HepG2 (cell line): ENCODE results near the gene SERAC1. TPM values are rescaled to one million over a fixed set of nuclear protein-coding genes. Genes with fewer than 3 reads are reported as not detected.

ENCODE experiments used
- ADNP ChIP-seq: sonication (generic); formaldehyde crosslinking; IDR thresholded peaks from 2 replicates; pipeline ENCODE4 v1.4.0; 2020; ENCODE audit warnings: missing genetic modification reagents
- ARID2 ChIP-seq: sonication (generic); formaldehyde crosslinking; IDR thresholded peaks from 2 replicates; pipeline ENCODE4 v1.8.1; 2022; ENCODE audit warnings: mild to moderate bottlenecking, missing genetic modification reagents, borderline replicate concordance
- ELF3 ChIP-seq: IDR thresholded peaks from 2 replicates; pipeline ENCODE4 v1.6.1; 2016; ENCODE audit warnings: missing genetic modification reagents, missing compliant biosample characterization
- KLF16 ChIP-seq, 2 experiments: sonication (generic) in 1 of 2; formaldehyde crosslinking in 1 of 2; IDR thresholded peaks; 2 replicates each; pipeline versions ENCODE4 v1.6.1 to v1.8.0; 2016 to 2023; ENCODE audit warnings: missing genetic modification reagents in 2 of 2, missing compliant biosample characterization in 1 of 2
- SOX6 ChIP-seq, 2 experiments: fragments of 450-650 bp in 1 of 2; sonication (generic) in 1 of 2; formaldehyde crosslinking in 1 of 2; IDR thresholded peaks; 2 replicates each; pipeline versions ENCODE4 v1.4.0 to v1.6.1; 2017 to 2020; ENCODE audit warnings: antibody characterized with exemption in 1 of 2, mild to moderate bottlenecking in 1 of 2, missing genetic modification reagents in 1 of 2
- STAT6 ChIP-seq: sonication (generic); formaldehyde crosslinking; IDR thresholded peaks from 2 replicates; pipeline ENCODE4 v1.4.0; 2020; ENCODE audit warnings: missing genetic modification reagents, mild to moderate bottlenecking, borderline replicate concordance
- ZBTB42 ChIP-seq: sonication (generic); formaldehyde crosslinking; IDR thresholded peaks from 2 replicates; pipeline ENCODE4 v1.5.0; 2020; ENCODE audit warnings: mild to moderate bottlenecking, missing genetic modification reagents
- ZGPAT ChIP-seq: IDR thresholded peaks from 2 replicates; pipeline ENCODE4 v1.6.1; 2016; ENCODE audit warnings: mild to moderate bottlenecking
- ZNF274 ChIP-seq: sonication (generic); formaldehyde crosslinking; IDR thresholded peaks from 2 replicates; pipeline ENCODE4 v1.5.1; 2020; ENCODE audit warnings: mild to moderate bottlenecking, missing genetic modification reagents
- ZNF414 ChIP-seq: sonication (generic); formaldehyde crosslinking; IDR thresholded peaks from 2 replicates; pipeline ENCODE4 v1.5.0; 2020; ENCODE audit warnings: missing genetic modification reagents
- ZNF740 ChIP-seq: sonication (generic); formaldehyde crosslinking; IDR thresholded peaks from 2 replicates; pipeline ENCODE4 v1.4.0; 2020; ENCODE audit warnings: missing genetic modification reagents
- ZNF772 ChIP-seq: sonication (generic); formaldehyde crosslinking; IDR thresholded peaks from 2 replicates; pipeline ENCODE4 v1.5.0; 2020; ENCODE audit warnings: mild to moderate bottlenecking, missing genetic modification reagents
- polyA plus RNA-seq, 8 experiments: library from polyadenylated mRNA; depleted of rRNA in 3 of 8; stranded (reverse) in 7 of 8; unstranded in 1 of 8; fragments of >200 nt; fragmentation: Illumina TruSeq in 4 of 8; extraction: Trizol in 4 of 8; gene quantifications; 2 replicates each; pipeline versions ENCODE4 v1.2.1 to v1.2.3, GENCODE V29; 2011 to 2016; ENCODE audit warnings: low read depth in 4 of 8, missing spikeins in 1 of 8, mixed read lengths in 1 of 8; ENCODE audit not compliant: insufficient read depth in 1 of 8
- total RNA-seq, 5 experiments: library from RNA; depleted of rRNA; stranded (reverse); fragments of >200 nt; fragmentation: Illumina TruSeq; extraction: Trizol; gene quantifications; 2 replicates each; pipeline ENCODE4 v1.2.3, GENCODE V29; 2016; ENCODE audit warnings: low read depth in 1 of 5
- TF ChIP-seq, protein P1 (sequence below): sonication (generic); formaldehyde crosslinking; IDR thresholded peaks from 2 replicates; pipeline ENCODE4 v1.4.0; 2020; ENCODE audit warnings: mild to moderate bottlenecking, missing genetic modification reagents

SERAC1 gene
- total and polyA plus RNA-seq, 2 of the 13 experiments (the other 11 are each of a cell fraction or from before 2014, with no cell fraction given) = 4.5 to 8.1 TPM

GRCh38 chr6:158213925-158214674 lies 46.0 kb upstream of the SERAC1 start (continued):
- TF ChIP-seq, protein P1, sequence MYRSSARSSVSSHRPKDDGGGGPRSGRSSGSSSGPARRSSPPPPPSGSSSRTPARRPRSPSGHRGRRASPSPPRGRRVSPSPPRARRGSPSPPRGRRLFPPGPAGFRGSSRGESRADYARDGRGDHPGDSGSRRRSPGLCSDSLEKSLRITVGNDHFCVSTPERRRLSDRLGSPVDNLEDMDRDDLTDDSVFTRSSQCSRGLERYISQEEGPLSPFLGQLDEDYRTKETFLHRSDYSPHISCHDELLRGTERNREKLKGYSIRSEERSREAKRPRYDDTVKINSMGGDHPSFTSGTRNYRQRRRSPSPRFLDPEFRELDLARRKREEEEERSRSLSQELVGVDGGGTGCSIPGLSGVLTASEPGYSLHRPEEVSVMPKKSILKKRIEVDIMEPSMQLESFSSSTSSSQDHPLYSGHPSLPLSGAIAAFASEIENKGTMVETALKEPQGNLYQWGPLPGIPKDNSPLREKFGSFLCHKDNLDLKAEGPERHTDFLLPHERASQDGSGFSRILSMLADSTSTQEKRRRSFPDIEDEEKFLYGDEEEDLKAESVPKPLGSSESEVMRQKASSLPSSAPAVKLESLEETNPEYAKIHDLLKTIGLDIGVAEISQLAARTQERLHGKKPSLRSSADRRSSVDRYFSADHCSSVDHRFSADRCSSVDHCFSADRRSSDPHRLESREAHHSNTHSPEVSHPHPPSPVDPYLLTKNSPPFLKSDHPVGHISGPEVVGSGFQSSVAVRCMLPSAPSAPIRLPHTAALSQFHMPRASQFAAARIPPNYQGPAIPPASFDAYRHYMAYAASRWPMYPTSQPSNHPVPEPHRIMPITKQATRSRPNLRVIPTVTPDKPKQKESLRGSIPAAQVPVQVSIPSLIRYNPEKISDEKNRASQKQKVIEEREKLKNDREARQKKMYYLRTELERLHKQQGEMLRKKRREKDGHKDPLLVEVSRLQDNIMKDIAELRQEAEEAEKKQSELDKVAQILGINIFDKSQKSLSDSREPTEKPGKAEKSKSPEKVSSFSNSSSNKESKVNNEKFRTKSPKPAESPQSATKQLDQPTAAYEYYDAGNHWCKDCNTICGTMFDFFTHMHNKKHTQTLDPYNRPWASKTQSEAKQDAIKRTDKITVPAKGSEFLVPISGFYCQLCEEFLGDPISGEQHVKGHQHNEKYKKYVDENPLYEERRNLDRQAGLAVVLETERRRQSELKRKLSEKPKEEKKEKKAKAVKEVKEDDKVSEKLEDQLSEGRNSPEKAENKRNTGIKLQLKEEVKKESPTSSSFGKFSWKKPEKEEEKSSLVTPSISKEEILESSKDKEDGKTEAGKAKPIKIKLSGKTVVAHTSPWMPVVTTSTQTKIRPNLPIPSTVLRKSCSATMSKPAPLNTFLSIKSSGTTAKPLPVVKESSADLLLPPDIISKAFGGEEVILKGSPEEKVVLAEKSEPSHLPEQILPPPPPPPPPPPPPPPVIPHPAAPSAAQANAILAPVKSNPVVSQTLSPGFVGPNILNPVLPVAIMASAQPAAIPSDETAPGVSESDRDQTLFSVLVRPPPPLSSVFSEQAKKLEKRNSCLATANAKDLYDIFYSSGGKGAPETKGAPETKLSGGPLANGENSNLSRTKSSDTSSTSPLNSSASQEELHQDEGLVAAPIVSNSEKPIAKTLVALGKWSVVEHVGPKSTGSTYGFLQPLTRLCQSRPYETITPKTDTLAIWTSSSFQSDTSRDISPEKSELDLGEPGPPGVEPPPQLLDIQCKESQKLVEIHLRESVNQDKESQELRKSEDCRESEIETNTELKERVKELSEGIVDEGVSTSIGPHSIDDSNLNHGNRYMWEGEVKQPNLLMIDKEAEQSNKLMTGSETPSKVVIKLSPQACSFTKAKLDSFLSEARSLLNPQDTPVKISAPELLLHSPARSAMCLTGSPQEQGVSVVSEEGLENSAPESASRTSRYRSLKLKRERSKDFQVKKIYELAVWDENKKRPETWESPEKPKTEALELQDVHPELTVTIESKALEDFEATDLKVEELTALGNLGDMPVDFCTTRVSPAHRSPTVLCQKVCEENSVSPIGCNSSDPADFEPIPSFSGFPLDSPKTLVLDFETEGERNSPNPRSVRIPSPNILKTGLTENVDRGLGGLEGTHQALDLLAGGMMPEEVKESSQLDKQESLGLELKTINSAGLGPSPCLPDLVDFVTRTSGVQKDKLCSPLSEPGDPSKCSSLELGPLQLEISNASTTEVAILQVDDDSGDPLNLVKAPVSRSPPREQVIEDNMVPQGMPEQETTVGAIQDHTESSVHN = no peak
- TF ChIP-seq ZNF274 (CRISPR knock-in tag) (no peak), ZNF772 (no peak), ARID2 (CRISPR knock-in tag) (0 out of 2 replicates have a peak, but pooled peaks have one; percentile 22), ELF3 (CRISPR knock-in tag) (0 out of 2 replicates have a peak, but pooled peaks have one; percentile 29), ZGPAT (CRISPR knock-in tag) (0 out of 2 replicates have a peak, but pooled peaks have one; percentile 42), ADNP (CRISPR knock-in tag) (peak; percentile 71; the same call in 1 of the 2 replicates), STAT6 (CRISPR knock-in tag) (peak; percentile 61; the same call in 1 of the 2 replicates), ZBTB42 (CRISPR knock-in tag) (no peak), SOX6 (IDR thresholded peaks at IDR 0.05) (no peak), SOX6 (CRISPR knock-in tag; IDR thresholded peaks at IDR 0.05) (peak; percentile 27; the same call in 1 of the 2 replicates), ZNF414 (CRISPR knock-in tag) (0 out of 2 replicates have a peak, but pooled peaks have one; percentile 28), KLF16 (CRISPR knock-in tag; IDR thresholded peaks at IDR 0.05) (peak in 1 of 2 experiments; percentile 55; a peak in 1 of 4 replicates), ZNF740 (CRISPR knock-in tag) (no peak)
